Activated CD8-positive, alpha-beta memory T cell treated with anti-CD3 and anti-CD28 coated beads, Interleukin-2, amount 50 U/mL, for 24 hours (primary cell): Measurements from ENCODE around the gene SYCE1.
"Not testable (repeated sequence)": the region's sequence is repeated elsewhere in the genome, so short reads cannot be mapped to it uniquely, and the experiment has no call there.

Experiments used
- DNase-seq: peaks from one replicate; pipeline ENCODE4 v3.0.0-alpha.2; 2020; ENCODE audit errors: extremely low read depth

SYCE1 gene

GRCh38 chr10:133565441-133566294 lies at the start of gene SYCE1:
Gene SYCE1 (minus strand): TSS chr10:133565583. CDS start chr10:133565529, 54 bp downstream.
- DNase-seq, result no peak

- no peak for DNase-seq
These were observed 49.6 kb upstream of the SYCE1 start for GRCh38 chr10:133614830-133615580.

- no peak for DNase-seq
These were observed 48.3 kb upstream of the SYCE1 start for GRCh38 chr10:133613699-133614098.

- DNase-seq, result no peak
These were observed 45.7 kb upstream of the SYCE1 start for GRCh38 chr10:133611079-133611478.

- DNase-seq, result no peak
These were observed 43.5 kb upstream of the SYCE1 start for GRCh38 chr10:133608855-133609254.

- not testable (repeated sequence) for DNase-seq
These were observed 38.1 kb upstream of the SYCE1 start for GRCh38 chr10:133603434-133603833.

GRCh38 chr10:133600657-133601056 lies 35.3 kb upstream of the SYCE1 start:
- DNase-seq, result no peak

- DNase-seq, result not testable (repeated sequence)
These were observed 34.5 kb upstream of the SYCE1 start for GRCh38 chr10:133599869-133600268.

GRCh38 chr10:133592716-133593115 lies 27.3 kb upstream of the SYCE1 start:
- DNase-seq, result no peak

- no peak for DNase-seq
These were observed 25.6 kb upstream of the SYCE1 start for GRCh38 chr10:133590970-133591359.

- no peak for DNase-seq
These were observed 25.0 kb upstream of the SYCE1 start for GRCh38 chr10:133590226-133590969.

GRCh38 chr10:133577037-133577436 lies 11.7 kb upstream of the SYCE1 start:
- DNase-seq, result not testable (repeated sequence)

GRCh38 chr10:133573460-133573859 lies 8.1 kb upstream of the SYCE1 start:
- not testable (repeated sequence) for DNase-seq

GRCh38 chr10:133572055-133572454 lies 6.7 kb upstream of the SYCE1 start:
- DNase-seq, result not testable (repeated sequence)

GRCh38 chr10:133569801-133570200 lies 4.4 kb upstream of the SYCE1 start:
- not testable (repeated sequence) for DNase-seq

GRCh38 chr10:133568831-133569527 lies 3.6 kb upstream of the SYCE1 start:
- DNase-seq, result not testable (repeated sequence)

GRCh38 chr10:133568287-133568614 lies 2.9 kb upstream of the SYCE1 start:
- no peak for DNase-seq

GRCh38 chr10:133567609-133568286 lies 2.4 kb upstream of the SYCE1 start:
- no peak for DNase-seq

- no peak for DNase-seq
These were observed 1.7 kb upstream of the SYCE1 start for GRCh38 chr10:133567119-133567518.

- no peak for DNase-seq
These were observed 567 bp downstream of the SYCE1 start for GRCh38 chr10:133564816-133565215.

GRCh38 chr10:133559216-133559615 lies 6.2 kb downstream of the SYCE1 start:
- DNase-seq, result no peak
